Uterus (tissue), 4 donors: ENCODE results near the gene PRRG2. TPM values are rescaled to one million over a fixed set of nuclear protein-coding genes. Genes with fewer than 3 reads are reported as not detected.

ENCODE experiments used
- DNase-seq, 2 donors: peaks; one replicate each; pipeline ENCODE4 v3.0.0-alpha.2; 2019 to 2020
- H3K27ac ChIP-seq, 2 donors: fragments of 200-600 bp; sonication (generic); 1 replicate in 1 of 2; 2 replicates in 1 of 2; pipeline ENCODE4 v1.5.1; 2016 to 2018
- H3K27me3 ChIP-seq, 2 donors: fragments of 200-600 bp; sonication (generic); one replicate each; pipeline ENCODE4 v1.5.1; 2018 to 2019; ENCODE audit warnings: control low read depth in 1 of 2
- H3K36me3 ChIP-seq, 2 donors: fragments of 200-600 bp; sonication (generic); one replicate each; pipeline ENCODE4 v1.5.1; 2019; ENCODE audit warnings: control low read depth in 1 of 2
- H3K4me1 ChIP-seq, 2 donors: fragments of 200-600 bp; sonication (generic); one replicate each; pipeline ENCODE4 v1.5.1; 2018 to 2019; ENCODE audit warnings: control low read depth in 1 of 2
- H3K4me3 ChIP-seq, 2 donors: fragments of 200-600 bp; sonication (generic); 1 replicate in 1 of 2; 2 replicates in 1 of 2; pipeline ENCODE4 v1.5.1; 2018 to 2019; ENCODE audit warnings: mild to moderate bottlenecking in 1 of 2
- H3K9me3 ChIP-seq, 2 donors: fragments of 200-600 bp; sonication (generic); one replicate each; pipeline ENCODE4 v1.5.1; 2019; ENCODE audit warnings: control low read depth in 1 of 2
- POLR2A ChIP-seq, 2 donors: fragments of 450-650 bp; IDR thresholded peaks; one replicate each; pipeline ENCODE4 v1.6.1; 2016; ENCODE audit warnings: antibody characterized with exemption in 2 of 2, mild to moderate bottlenecking in 1 of 2, moderate library complexity in 1 of 2
- intact Hi-C: fragments of 100-400 bp; cut with DNase I; formaldehyde crosslinking; loops from one replicate; pipeline ENCODE4 v1.15.1; 2023; ENCODE audit warnings: low total_unique reads
- total RNA-seq, 4 donors: library from RNA; depleted of rRNA in 3 of 4; stranded (reverse); fragments of >200 nt in 3 of 4; gene quantifications; one replicate each; pipeline versions ENCODE4 v1.1.0 to v1.2.4, GENCODE V29; 2014 to 2023
- TF ChIP-seq, protein P1 (sequence below), 4 experiments: fragments of 200-600 bp in 2 of 4; fragments of 450-650 bp in 2 of 4; sonication (generic) in 2 of 4; IDR thresholded peaks; one replicate each; pipeline ENCODE4 v1.5.1; 2016 to 2019; ENCODE audit warnings: antibody characterized with exemption in 4 of 4, mild to moderate bottlenecking in 2 of 4, moderate library complexity in 1 of 4
- donor health status: DM: yes; HTN: yes; CAD: no.

Gene PRRG2
- total RNA-seq, 4 donors from 2014 or later, result 0.95 to 1.4 TPM; not detected in 2

DNA sequence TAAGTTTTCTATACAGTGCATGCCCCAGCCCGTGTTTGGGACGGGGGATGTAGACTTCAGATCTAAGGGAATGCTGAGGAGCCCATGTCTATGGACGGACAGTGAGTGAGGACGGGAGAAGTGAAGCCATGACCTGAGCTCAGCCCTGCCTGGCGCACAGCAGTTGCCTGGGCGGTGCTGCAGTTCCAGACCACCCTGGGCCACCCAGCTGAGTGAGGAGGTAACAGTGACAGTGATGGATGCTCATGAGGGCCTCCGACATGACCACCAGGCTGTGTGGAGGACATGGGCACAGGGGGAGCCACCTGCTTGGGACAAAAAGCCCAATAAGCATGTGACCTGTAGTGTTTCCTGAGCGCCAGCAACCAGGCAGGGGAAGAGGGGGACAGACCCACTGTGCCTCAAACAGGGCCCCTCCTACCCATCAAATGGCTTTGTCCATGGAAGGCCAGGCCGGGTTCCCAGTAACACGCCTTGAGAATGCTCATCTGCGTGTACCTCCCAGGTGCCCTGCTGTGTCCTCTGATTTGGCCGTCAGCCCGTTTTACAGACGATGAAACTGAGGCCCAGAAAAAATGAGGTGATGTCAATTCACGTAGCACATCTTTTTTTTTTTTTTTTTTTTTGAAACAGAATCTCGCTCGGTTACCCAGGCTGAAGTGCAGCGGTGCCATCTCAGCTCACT lies 23.3 kb upstream of the PRRG2 start:
- Histone ChIP-seq H3K4me3 (no peak overlapping the region), H3K27me3 (no peaks in the 10 kb centered on the region), H3K4me1 (no peaks in the 10 kb centered on the region), H3K9me3 (no peaks in the 10 kb centered on the region), H3K36me3 (no peaks in the 10 kb centered on the region), H3K27ac (no peak overlapping the region)
- intact Hi-C loops, result no loop called here
- no peak for TF ChIP-seq POLR2A (IDR thresholded peaks at IDR 0.05)
- TF ChIP-seq, protein P1, sequence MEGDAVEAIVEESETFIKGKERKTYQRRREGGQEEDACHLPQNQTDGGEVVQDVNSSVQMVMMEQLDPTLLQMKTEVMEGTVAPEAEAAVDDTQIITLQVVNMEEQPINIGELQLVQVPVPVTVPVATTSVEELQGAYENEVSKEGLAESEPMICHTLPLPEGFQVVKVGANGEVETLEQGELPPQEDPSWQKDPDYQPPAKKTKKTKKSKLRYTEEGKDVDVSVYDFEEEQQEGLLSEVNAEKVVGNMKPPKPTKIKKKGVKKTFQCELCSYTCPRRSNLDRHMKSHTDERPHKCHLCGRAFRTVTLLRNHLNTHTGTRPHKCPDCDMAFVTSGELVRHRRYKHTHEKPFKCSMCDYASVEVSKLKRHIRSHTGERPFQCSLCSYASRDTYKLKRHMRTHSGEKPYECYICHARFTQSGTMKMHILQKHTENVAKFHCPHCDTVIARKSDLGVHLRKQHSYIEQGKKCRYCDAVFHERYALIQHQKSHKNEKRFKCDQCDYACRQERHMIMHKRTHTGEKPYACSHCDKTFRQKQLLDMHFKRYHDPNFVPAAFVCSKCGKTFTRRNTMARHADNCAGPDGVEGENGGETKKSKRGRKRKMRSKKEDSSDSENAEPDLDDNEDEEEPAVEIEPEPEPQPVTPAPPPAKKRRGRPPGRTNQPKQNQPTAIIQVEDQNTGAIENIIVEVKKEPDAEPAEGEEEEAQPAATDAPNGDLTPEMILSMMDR (IDR thresholded peaks at IDR 0.05), result no peak
- DNase-seq, result no peak

GRCh38 chr19:49558591-49558990 lies 22.5 kb upstream of the PRRG2 start:
- intact Hi-C loops, result no loop called here
- Histone ChIP-seq H3K4me3 (no peak overlapping the region), H3K36me3 (no peaks in the 10 kb centered on the region), H3K4me1 (no peaks in the 10 kb centered on the region), H3K27me3 (no peaks in the 10 kb centered on the region), H3K27ac (no peak overlapping the region), H3K9me3 (no peaks in the 10 kb centered on the region)
- no peak for DNase-seq
- TF ChIP-seq POLR2A (IDR thresholded peaks at IDR 0.05), result no peak
- TF ChIP-seq, protein P1 (IDR thresholded peaks at IDR 0.05), result no peak

DNA sequence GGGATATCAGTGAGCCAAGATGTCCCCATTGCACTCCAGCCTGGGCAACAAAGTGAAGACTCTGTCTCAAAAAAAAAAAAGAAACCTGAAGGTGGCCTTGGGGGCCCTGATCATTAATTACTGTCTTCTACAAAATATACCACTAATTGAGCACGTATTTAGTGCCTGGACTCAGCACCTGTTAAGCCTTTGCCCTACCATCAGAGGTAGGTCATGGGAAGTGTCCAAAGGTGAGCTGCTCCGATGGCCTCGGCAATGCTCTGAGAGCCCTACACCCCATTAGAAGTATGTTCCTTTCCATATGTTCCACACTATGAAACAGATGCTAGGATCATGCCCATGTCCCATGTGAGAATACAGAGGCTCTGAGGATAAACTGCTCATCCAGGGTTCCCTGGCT lies 21.7 kb upstream of the PRRG2 start:
- no peak for TF ChIP-seq POLR2A (IDR thresholded peaks at IDR 0.05)
- TF ChIP-seq, protein P1 (IDR thresholded peaks at IDR 0.05), result no peak
- H3K36me3 ChIP-seq, result no peaks in the 10 kb centered on the region
- H3K27me3 ChIP-seq, result no peaks in the 10 kb centered on the region
- intact Hi-C loops, result no loop called here
- no peak overlapping the region for H3K4me3 ChIP-seq
- H3K27ac ChIP-seq, result no peak overlapping the region
- H3K4me1 ChIP-seq, result no peaks in the 10 kb centered on the region
- H3K9me3 ChIP-seq, result no peaks in the 10 kb centered on the region
- DNase-seq, result no peak

GRCh38 chr19:49559928-49560327 lies 21.2 kb upstream of the PRRG2 start:
- Histone ChIP-seq H3K4me1 (no peaks in the 10 kb centered on the region), H3K9me3 (no peaks in the 10 kb centered on the region), H3K36me3 (no peaks in the 10 kb centered on the region), H3K27me3 (no peaks in the 10 kb centered on the region), H3K27ac (no peak overlapping the region), H3K4me3 (no peak overlapping the region)
- DNase-seq, result no peak
- intact Hi-C loops, result no loop called here
- TF ChIP-seq POLR2A (IDR thresholded peaks at IDR 0.05), result no peak
- TF ChIP-seq, protein P1 (IDR thresholded peaks at IDR 0.05), result no peak

- H3K4me3 ChIP-seq, result no peak overlapping the region
- H3K4me1 ChIP-seq, result no peaks in the 10 kb centered on the region
- intact Hi-C loops, result no loop called here
- TF ChIP-seq, protein P1 (IDR thresholded peaks at IDR 0.05), result no peak
- TF ChIP-seq POLR2A (IDR thresholded peaks at IDR 0.05), result no peak
- H3K27ac ChIP-seq, result no peak overlapping the region
- H3K9me3 ChIP-seq, result no peaks in the 10 kb centered on the region
- no peak for DNase-seq
- H3K36me3 ChIP-seq, result no peaks in the 10 kb centered on the region
- no peaks in the 10 kb centered on the region for H3K27me3 ChIP-seq
Measured at GRCh38 chr19:49560358-49560900, 20.7 kb upstream of the PRRG2 start.
